IPS DF 19.7 (cell line): Measurements from ENCODE around the gene SMYD3.
"Not testable (repeated sequence)": the region's sequence is repeated elsewhere in the genome, so short reads cannot be mapped to it uniquely, and the experiment has no call there.

ENCODE experiments used
- DNase-seq: peaks from one replicate; pipeline ENCODE4 v3.0.0-alpha.2; 2013; ENCODE audit warnings: low read depth, low spot score

SMYD3 gene

GRCh38 chr1:246108278-246108925, 398.7 kb downstream of the SMYD3 start:
- no peak for DNase-seq

- no peak for DNase-seq
Observed at GRCh38 chr1:246107516-246108277, 399.4 kb downstream of the SMYD3 start.

- DNase-seq, result no peak
Observed at GRCh38 chr1:246106342-246106763, 400.7 kb downstream of the SMYD3 start.

GRCh38 chr1:246104927-246105326, 402.2 kb downstream of the SMYD3 start:
- DNase-seq, result no peak

- no peak for DNase-seq
Observed at GRCh38 chr1:246099570-246099969, 407.5 kb downstream of the SMYD3 start.

GRCh38 chr1:246096356-246096755, 410.7 kb downstream of the SMYD3 start:
- no peak for DNase-seq

GRCh38 chr1:246095443-246095842, 411.6 kb downstream of the SMYD3 start:
- no peak for DNase-seq

GRCh38 chr1:246093230-246093629, 413.8 kb downstream of the SMYD3 start:
- no peak for DNase-seq

GRCh38 chr1:246092136-246092535, 414.9 kb downstream of the SMYD3 start:
- no peak for DNase-seq

GRCh38 chr1:246091477-246091876, 415.6 kb downstream of the SMYD3 start:
- DNase-seq, result no peak

- no peak for DNase-seq
Observed at GRCh38 chr1:246086191-246086590, 420.9 kb downstream of the SMYD3 start.

GRCh38 chr1:246083416-246083815, 423.7 kb downstream of the SMYD3 start:
- DNase-seq, result no peak

GRCh38 chr1:246081856-246082668, 425.0 kb downstream of the SMYD3 start:
- no peak for DNase-seq

- DNase-seq, result no peak
Observed at GRCh38 chr1:246081138-246081702, 425.9 kb downstream of the SMYD3 start.

GRCh38 chr1:246080031-246080430, 427.0 kb downstream of the SMYD3 start:
- no peak for DNase-seq

- no peak for DNase-seq
Observed at GRCh38 chr1:246078888-246079252, 428.2 kb downstream of the SMYD3 start.

- DNase-seq, result no peak
Observed at GRCh38 chr1:246078126-246078887, 428.8 kb downstream of the SMYD3 start.

GRCh38 chr1:246077476-246077875, 429.6 kb downstream of the SMYD3 start:
- no peak for DNase-seq

- DNase-seq, result no peak
Observed at GRCh38 chr1:246074421-246074820, 432.7 kb downstream of the SMYD3 start.

- no peak for DNase-seq
Observed at GRCh38 chr1:246072456-246072955, 434.6 kb downstream of the SMYD3 start.

GRCh38 chr1:246071981-246072380, 435.1 kb downstream of the SMYD3 start:
- DNase-seq, result not testable (repeated sequence)
